ENCODE results near the gene RREB1. TPM values are rescaled to one million over a fixed set of nuclear protein-coding genes. Genes with fewer than 3 reads are reported as not detected.
"Not testable (repeated sequence)": the region's sequence is repeated elsewhere in the genome, so short reads cannot be mapped to it uniquely, and the experiment has no call there.

RREB1 gene
- total and polyA plus RNA-seq, 5 donors: 7.8 to 40.4 (median 37.0) TPM

DNA sequence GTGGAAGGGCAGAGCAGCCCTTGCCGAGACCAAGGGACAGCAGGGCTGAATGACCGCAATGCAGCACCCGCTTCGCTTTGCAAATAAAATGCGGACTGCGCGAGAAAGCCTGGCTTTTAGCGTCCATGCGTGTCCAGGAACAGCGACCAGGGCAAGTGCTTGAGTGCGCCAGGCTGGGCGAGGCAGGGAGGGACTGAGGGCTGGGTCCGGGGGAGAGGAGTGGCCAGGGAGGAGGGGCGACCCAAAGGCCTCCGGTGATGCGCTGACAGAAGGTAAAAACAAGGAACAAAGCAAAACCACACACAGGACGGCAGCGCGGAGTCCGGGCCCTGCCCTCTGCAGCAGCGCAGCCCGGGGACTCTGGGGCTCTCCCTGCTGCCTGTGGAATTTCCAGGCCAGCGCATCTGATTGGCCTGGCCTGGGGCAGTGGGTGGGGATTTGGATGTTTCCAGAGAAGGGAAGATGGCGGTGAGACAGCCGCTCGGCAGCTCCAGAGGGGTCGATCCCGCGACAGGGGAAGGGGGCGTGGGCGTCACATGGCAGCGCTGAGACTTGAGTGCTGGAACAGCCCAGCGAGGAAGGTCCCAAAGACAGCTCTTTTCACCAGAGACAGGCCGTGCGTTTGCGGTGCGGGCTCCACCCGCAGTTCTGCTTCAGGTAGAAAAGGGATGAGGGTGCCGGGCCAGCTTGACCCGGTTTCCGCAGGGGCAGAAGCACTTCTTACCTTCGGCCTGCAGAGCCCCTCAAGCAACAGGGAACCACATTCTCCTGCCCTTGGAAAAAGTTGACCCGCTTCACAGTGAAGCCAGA lies 153.5 kb downstream of the RREB1 start:
- Histone ChIP-seq H3K27ac (ENCODE audit: low read length) (peak overlapping the region; percentile 73), H3K27me3 (ENCODE audit: control insufficient read depth, insufficient read depth) (no peaks in the 10 kb centered on the region), H3K4me1 (ENCODE audit: control insufficient read depth, insufficient read depth, low read length) (no peaks in the 10 kb centered on the region), H3K4me3 (ENCODE audit: low read length) (peak overlapping the region; percentile 60), H3K9me3 (ENCODE audit: control insufficient read depth, low read length) (no peaks in the 10 kb centered on the region)
- intact Hi-C loops (cut with DNase I): no loop called here
- 2% methylated on average over 43 of the region's 43 CpGs for whole genome bisulfite sequencing
- DNase-seq (peak; percentile 85 to 95 (median 94)), ATAC-seq (peak; percentile 96 to 97)

DNA sequence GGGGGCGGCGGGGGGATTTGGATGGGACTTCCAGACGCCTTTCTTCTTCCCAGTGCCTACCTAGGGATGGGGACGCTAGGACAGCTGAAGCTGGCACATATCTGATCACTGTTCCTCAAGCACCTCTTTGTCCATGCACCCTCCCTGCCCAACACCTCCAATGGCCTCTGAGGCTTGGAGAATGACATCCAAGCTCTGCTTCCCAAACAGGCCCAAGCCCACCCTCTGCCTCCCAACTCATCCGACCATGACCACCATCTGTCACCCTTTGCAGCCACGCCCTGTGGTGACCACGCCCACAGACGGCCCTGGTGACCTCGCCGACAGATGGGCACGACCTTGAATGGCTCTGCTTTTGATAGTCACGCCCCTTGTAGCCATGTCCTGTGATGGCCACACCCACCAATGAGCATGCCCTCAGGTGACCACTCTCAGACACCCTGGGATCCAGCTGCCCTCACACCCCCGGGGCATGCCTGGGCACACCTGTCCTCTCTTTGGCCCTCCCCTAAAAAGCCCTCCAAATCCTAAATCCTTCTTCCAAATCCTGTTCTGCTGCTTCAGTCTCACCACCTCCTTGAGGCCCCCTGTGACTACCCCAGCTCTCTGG lies 154.2 kb downstream of the RREB1 start:
- H3K4me3 ChIP-seq (ENCODE audit: low read length): peak overlapping the region; percentile 60
- H3K4me1 ChIP-seq (ENCODE audit: control insufficient read depth, insufficient read depth, low read length): no peaks in the 10 kb centered on the region
- WGBS: 51% methylated on average over 13 of the region's 13 CpGs
- H3K27me3 ChIP-seq (ENCODE audit: control insufficient read depth, insufficient read depth): no peaks in the 10 kb centered on the region
- intact Hi-C loops (cut with DNase I): no loop called here
- DNase-seq: peak; percentile 38 to 75 (median 72)
- H3K27ac ChIP-seq (ENCODE audit: low read length): peak overlapping the region; percentile 73
- ATAC-seq: peak; percentile 10 to 14
- H3K9me3 ChIP-seq (ENCODE audit: control insufficient read depth, low read length): no peaks in the 10 kb centered on the region

DNA sequence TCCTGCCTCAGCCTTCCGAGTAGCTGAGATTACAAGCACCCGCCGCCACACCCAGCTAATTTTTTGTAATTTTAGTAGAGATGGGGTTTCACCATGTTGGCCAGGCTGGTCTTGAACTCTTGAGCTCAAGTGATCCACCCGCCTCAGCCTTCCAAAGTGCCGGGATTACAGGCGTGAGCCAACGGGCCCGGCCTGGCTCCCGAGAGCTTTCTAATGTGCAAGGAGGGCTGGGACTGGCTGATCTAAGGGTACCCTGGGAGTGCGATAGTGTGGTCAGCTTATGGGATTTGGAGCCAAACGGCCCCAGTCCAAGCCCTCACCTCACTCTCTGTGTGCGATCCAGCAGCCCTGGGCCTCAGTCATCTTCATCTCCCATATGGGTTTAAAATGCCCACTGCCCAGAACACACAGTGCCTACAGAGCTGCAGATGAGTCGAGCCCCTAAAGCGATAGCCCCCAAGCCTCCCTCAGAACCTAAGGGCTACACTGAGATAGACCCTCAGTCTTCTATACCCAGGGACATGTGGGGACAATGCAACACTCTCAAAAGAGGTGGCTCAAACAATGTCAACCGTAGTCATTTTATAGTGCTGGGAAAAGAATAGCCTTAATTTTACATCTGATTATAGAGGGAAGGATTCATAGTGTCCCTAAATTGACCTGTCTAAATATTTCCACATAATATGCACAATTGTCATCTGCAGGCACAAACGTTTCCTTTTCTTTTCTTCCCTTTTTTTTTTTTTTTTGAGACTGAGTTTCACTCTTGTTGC lies 155.2 kb downstream of the RREB1 start:
- Histone ChIP-seq H3K9me3 (ENCODE audit: control insufficient read depth, low read length) (no peaks in the 10 kb centered on the region), H3K4me3 (ENCODE audit: low read length) (no peak overlapping the region), H3K4me1 (ENCODE audit: control insufficient read depth, insufficient read depth, low read length) (no peaks in the 10 kb centered on the region), H3K27me3 (ENCODE audit: control insufficient read depth, insufficient read depth) (no peaks in the 10 kb centered on the region), H3K27ac (ENCODE audit: low read length) (no peak overlapping the region)
- intact Hi-C loops (cut with DNase I): no loop called here
- ATAC-seq: no peak
- DNase-seq: peak in 2 of 3 donors; percentile 18 to 22
- WGBS: 87% methylated on average over 16 of the region's 16 CpGs

DNA sequence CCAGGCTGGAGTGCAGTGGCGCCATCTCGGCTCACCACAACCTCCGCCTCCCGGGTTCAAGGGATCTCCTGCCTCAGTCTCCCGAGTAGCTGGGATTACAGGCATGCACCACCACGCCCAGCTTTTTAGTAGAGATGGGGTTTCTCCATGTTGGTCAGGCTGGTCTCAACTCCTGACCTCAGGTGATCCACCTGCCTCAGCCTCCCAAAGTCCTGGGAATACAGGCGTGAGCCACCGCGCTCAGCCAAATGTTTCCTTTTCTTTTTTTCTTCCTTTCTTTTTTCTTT lies 155.7 kb downstream of the RREB1 start:
- H3K4me1 ChIP-seq (ENCODE audit: control insufficient read depth, insufficient read depth, low read length); H3K9me3 ChIP-seq (ENCODE audit: control insufficient read depth, low read length); intact Hi-C loops (cut with DNase I); H3K4me3 ChIP-seq (ENCODE audit: low read length); H3K27me3 ChIP-seq (ENCODE audit: control insufficient read depth, insufficient read depth); H3K27ac ChIP-seq (ENCODE audit: low read length); ATAC-seq: not testable (repeated sequence)
- 89% methylated on average over 9 of the region's 9 CpGs for WGBS
- DNase-seq: peak in 2 of 3 donors; percentile 40 to 45

DNA sequence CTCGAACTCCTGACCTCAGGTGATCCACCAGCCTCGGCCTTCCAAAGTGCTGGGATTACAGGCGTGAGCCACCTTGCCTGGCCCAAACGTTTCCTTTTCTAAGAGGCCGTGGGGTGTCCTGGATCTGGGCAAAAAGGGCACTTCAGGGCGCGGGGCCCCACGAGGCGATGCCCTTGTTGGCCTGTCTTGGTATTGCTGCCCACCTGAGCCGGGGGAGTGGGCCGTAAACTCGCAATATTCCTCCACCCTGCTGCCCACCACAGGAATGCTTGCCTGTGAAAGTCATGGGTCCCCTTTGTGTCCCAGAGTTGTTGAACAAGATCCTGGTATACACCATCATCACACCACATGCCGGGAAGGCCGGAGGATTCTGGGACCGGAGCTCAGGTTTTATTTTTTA lies 156.3 kb downstream of the RREB1 start:
- Histone ChIP-seq H3K4me1 (ENCODE audit: control insufficient read depth, insufficient read depth, low read length) (no peaks in the 10 kb centered on the region), H3K9me3 (ENCODE audit: control insufficient read depth, low read length) (no peaks in the 10 kb centered on the region), H3K27me3 (ENCODE audit: control insufficient read depth, insufficient read depth) (no peaks in the 10 kb centered on the region), H3K4me3 (ENCODE audit: low read length) (no peak overlapping the region), H3K27ac (ENCODE audit: low read length) (no peak overlapping the region)
- 94% methylated on average over 15 of the region's 15 CpGs for WGBS
- ATAC-seq (no peak), DNase-seq (peak in 2 of 3 donors; percentile 41 to 45)
- intact Hi-C loops (cut with DNase I): no loop called here

DNA sequence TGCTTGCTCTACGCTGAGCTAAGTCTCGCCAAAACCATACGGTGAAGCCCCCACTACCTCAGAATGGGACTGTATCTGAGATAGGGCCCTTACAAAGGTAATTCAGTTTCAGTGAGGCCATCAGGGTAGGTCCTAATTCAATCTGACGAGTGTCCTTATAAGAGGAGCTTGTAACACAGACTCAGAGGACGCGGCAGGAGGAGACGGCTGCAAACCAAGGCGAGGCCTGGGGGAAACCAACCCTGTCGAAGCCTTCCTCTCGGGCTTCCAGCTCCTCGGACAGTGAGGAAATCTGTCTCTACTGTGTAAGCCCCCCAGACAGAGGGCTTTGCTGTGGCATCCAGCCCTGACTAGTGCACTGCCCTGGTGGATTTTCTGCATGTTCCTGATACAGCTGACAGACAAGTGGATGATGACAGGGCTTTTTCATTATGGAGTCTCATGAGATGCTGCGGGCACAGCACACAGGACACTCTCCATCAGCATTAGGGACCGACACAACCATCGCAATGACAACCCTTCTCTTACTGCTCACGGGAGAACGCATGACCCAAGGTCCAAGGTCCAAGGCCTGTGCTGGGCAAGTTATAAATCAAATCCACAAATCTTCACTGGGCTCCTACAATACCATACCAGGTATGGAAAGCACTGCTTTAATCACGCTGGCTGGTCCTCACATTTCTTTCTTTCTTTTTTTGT lies 157.1 kb downstream of the RREB1 start:
- Histone ChIP-seq H3K27ac (ENCODE audit: low read length) (no peak overlapping the region), H3K4me3 (ENCODE audit: low read length) (no peak overlapping the region), H3K4me1 (ENCODE audit: control insufficient read depth, insufficient read depth, low read length) (no peaks in the 10 kb centered on the region), H3K27me3 (ENCODE audit: control insufficient read depth, insufficient read depth) (no peaks in the 10 kb centered on the region), H3K9me3 (ENCODE audit: control insufficient read depth, low read length) (no peaks in the 10 kb centered on the region)
- ATAC-seq (no peak), DNase-seq (peak in 2 of 3 donors; percentile 13 to 43)
- intact Hi-C loops (cut with DNase I): no loop called here
- WGBS: 89% methylated on average over 17 of the region's 17 CpGs

DNA sequence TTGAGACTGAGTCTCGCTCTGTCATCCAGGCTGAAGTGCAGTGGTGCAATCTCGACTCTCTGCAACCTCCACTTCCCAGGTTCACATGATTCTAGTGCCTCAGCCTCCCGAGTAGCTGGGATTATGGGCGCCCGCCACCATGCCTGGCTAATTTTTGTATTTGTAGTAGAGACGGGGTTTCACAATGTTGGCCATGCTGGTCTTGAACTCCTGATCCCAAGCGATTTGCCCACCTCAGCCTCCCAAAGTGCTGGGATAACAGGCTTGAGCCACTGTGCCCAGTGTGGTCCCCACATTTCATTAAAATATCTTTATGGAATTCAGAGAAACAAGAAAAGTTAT lies 157.6 kb downstream of the RREB1 start:
- H3K27me3 ChIP-seq (ENCODE audit: control insufficient read depth, insufficient read depth); H3K9me3 ChIP-seq (ENCODE audit: control insufficient read depth, low read length); H3K4me1 ChIP-seq (ENCODE audit: control insufficient read depth, insufficient read depth, low read length); H3K4me3 ChIP-seq (ENCODE audit: low read length); ATAC-seq; intact Hi-C loops (cut with DNase I); H3K27ac ChIP-seq (ENCODE audit: low read length): not testable (repeated sequence)
- peak in 1 of 3 donors; percentile 9 for DNase-seq
- 96% methylated on average over 7 of the region's 7 CpGs for WGBS

DNA sequence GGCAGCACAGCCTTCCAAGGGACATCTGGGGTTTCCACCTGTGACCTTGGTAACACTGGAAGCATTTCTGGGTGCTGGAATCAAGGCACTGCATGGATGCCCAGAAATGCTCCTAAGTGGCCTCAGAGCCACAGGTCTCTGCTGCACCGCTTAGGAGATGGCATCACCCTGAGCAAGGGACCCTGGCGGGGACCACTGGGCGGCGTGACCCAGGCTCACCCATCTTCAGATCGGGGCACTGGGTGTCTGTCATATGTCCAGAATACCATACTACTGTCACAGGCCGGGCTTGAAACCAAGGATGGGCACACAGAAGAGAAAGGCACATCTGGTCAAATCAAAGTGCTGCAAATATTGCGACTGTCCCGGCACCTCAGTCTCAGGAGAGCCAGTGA lies 159.3 kb downstream of the RREB1 start:
- peak in 1 of 3 donors; percentile 43 for DNase-seq
- Histone ChIP-seq H3K4me3 (ENCODE audit: low read length) (no peak overlapping the region), H3K9me3 (ENCODE audit: control insufficient read depth, low read length) (no peaks in the 10 kb centered on the region), H3K27me3 (ENCODE audit: control insufficient read depth, insufficient read depth) (no peaks in the 10 kb centered on the region), H3K27ac (ENCODE audit: low read length) (no peak overlapping the region), H3K4me1 (ENCODE audit: control insufficient read depth, insufficient read depth, low read length) (no peaks in the 10 kb centered on the region)
- no peak for ATAC-seq
- 95% methylated on average over 8 of the region's 8 CpGs for WGBS
- intact Hi-C loops (cut with DNase I): no loop called here

DNA sequence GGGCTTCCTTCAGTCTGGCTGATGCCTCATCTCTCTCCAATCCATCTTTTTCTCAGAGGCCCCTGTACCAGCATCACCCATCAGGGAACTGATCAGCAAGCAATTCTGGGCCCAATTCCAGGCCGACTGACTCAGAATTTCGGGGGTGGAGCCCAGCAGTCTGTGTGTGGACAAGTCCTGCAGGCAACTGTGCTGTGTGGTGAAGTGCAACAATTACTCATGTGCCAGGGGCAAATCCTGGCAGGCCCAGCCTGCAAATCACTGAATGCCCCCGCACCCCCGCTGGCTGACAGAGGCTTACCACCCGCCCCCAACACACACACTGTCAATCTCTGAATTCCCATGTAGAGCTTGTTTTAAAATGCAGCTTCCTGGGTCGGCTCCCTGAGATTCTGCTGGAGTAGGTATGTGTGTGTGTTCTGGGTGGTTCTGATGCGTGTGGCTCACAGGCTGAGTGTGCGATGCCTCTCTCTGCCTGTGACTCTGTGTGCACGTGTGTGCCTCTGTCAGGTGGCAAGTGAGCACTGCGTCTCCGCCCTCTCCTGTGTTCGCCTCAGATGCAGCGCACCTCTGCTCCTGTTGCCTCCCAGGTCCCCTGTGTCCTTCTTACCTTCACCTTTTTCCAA lies 159.8 kb downstream of the RREB1 start:
- Histone ChIP-seq H3K27ac (ENCODE audit: low read length) (no peak overlapping the region), H3K9me3 (ENCODE audit: control insufficient read depth, low read length) (no peaks in the 10 kb centered on the region), H3K4me3 (ENCODE audit: low read length) (no peak overlapping the region), H3K4me1 (ENCODE audit: control insufficient read depth, insufficient read depth, low read length) (no peaks in the 10 kb centered on the region), H3K27me3 (ENCODE audit: control insufficient read depth, insufficient read depth) (no peaks in the 10 kb centered on the region)
- intact Hi-C loops (cut with DNase I): no loop called here
- DNase-seq (peak; percentile 22 to 82 (median 65)), ATAC-seq (peak; percentile 52 to 57)
- 72% methylated on average over 13 of the region's 13 CpGs for WGBS

DNA sequence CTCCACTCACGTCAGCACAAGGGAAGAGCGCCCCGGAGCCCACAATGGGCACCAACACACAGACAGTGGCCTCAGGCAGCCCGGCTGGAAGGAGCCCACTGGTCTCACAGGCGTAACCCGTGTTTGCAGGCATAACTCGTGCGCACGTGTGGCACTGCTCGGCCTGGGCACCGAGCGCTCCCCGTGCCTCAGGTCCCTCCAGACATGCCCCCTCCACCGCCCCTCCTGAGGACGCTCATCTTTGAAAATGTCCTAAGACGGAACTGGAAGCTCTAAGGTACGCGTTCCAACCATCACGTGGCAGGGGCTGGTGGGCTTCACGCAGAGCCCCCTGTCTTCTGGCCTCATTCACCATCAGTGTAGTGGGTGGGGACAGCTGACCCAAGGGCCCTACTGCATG lies 160.6 kb downstream of the RREB1 start:
- no peaks in the 10 kb centered on the region for H3K27me3 ChIP-seq (ENCODE audit: control insufficient read depth, insufficient read depth)
- 94% methylated on average over 20 of the region's 20 CpGs for WGBS
- H3K4me3 ChIP-seq (ENCODE audit: low read length): no peak overlapping the region
- ATAC-seq (no peak), DNase-seq (no peak)
- H3K27ac ChIP-seq (ENCODE audit: low read length): no peak overlapping the region
- intact Hi-C loops (cut with DNase I): no loop called here
- no peaks in the 10 kb centered on the region for H3K9me3 ChIP-seq (ENCODE audit: control insufficient read depth, low read length)
- H3K4me1 ChIP-seq (ENCODE audit: control insufficient read depth, insufficient read depth, low read length): no peaks in the 10 kb centered on the region

All from right cardiac atrium (tissue), 5 donors.